Iris pigment epithelial cell (primary cell): ENCODE data around the gene UPK1A.

Source experiments
- DNase-seq: peaks from one replicate; pipeline ENCODE4 v3.0.0-alpha.2; 2011; ENCODE audit warnings: low read depth

Gene UPK1A

GRCh38 chr19:35693422-35693821, 27.1 kb downstream of the UPK1A start:
- no peak for DNase-seq

DNA sequence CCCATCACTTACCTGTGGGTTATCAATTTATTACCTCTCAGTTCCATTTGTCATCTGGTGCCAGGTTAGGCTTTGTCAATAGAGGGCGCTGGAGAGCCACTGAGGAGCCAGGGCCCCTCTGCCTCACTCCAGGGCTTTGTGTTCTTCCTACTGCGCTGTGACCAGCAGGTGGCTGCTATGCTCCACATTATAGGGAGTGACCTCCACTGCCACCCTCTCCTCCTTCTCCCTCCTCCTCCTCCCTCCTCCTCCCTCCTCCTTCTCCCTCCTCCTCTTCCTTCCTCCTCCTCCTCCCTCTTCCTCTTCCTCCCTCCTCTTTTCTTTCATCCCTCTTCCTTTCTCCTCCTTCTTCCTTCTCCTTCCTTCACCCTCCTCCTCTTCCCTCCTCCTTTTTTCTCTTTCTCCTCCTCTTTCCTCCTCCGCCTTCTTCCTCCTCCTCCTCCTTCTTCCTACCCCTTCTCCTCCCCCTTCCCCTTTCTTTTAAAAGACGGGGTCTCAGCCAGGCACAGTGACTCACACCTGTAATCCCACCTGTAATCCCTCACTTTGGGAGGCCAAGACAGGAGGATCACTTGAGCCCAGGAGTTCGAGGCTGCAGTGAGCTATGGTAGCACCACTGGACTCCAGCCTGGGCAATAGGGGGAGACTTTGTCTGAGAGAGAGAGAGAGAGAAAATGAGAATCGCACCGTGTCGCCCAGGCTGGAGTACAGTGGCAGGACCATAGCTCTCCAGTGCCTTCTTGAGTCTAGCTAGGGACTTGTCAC, 27.7 kb downstream of the UPK1A start:
- peak; percentile 69 for DNase-seq

DNA sequence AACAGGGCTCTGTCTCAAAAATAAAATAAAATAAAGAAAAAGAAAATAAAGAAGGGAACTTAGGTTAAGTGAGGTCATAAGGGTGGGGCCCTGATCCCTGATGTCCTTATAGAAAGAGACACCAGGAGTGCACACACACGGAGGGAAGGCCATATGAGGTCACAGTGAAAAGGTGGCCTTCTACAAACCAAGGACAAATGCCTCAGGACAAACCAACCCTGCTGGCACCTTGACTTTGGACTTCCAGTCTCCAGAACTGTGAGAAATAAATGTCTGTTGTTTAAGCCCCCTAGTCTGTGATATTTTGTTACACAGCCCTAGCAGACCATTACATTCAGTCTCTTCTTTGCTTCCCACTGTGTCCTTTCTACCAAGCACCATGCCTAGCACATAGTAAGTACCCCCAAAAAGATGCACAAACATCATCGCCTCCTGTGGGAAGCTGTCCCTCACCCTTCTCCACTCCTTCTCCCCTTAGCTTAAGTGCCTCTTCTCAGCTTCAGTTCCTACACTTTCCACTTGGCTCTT, 29.6 kb downstream of the UPK1A start:
- DNase-seq: no peak

- DNase-seq: no peak
Observed at GRCh38 chr19:35696835-35697234, 30.5 kb downstream of the UPK1A start.

GRCh38 chr19:35702223-35703012, 36.1 kb downstream of the UPK1A start:
- peak; percentile 99 for DNase-seq

DNA sequence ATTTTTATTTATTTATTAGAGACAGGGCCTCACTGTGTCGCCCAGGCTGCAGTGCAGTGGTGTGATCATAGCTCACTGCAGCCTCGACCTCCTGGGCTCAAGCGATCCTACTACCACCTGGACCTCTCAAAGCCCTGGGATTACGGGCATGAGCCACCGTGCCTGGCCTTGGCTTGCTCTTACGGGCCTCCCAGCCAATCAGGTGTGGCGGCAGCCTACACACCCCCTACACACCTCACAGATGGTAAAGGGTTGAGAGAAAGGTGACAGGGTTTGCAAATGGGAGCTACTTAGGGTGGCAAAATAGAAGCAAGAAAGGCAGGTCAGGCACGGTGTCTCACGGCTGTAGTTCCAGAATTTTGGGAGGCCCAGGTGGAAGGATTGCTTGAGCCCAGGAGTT, 37.0 kb downstream of the UPK1A start:
- DNase-seq: no peak

DNA sequence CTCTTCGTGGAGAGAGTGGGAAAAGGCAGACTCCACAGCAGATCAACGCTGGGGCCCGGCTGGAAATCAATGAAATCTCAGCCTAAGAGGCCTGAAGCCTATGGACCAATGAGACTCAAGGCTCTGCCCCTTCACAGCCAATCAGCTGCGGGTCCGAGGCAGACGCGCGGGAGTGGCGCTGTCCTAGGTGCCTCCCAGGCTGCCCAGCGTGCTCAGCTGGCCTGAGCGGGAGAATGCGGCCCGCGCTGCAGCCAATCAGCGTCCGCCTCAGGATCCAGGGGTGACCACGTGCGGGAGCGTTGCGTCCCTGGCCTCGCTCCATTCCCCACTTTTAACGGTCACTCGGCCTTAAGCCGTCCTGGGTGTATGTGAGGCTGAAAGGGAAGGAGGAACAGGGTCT, 37.9 kb downstream of the UPK1A start, which contains the start of gene ZBTB32:
ZBTB32 (plus strand) TSS at position 341 of the 400 bp plus-strand sequence. CDS start 10,069 bp downstream, outside the sequence.
- DNase-seq: peak; percentile 75

- DNase-seq: no peak
Observed at GRCh38 chr19:35708391-35708790, 42.1 kb downstream of the UPK1A start.

GRCh38 chr19:35710784-35711723, 44.7 kb downstream of the UPK1A start:
- DNase-seq: no peak

GRCh38 chr19:35712567-35713505, 46.5 kb downstream of the UPK1A start:
- DNase-seq: no peak

DNA sequence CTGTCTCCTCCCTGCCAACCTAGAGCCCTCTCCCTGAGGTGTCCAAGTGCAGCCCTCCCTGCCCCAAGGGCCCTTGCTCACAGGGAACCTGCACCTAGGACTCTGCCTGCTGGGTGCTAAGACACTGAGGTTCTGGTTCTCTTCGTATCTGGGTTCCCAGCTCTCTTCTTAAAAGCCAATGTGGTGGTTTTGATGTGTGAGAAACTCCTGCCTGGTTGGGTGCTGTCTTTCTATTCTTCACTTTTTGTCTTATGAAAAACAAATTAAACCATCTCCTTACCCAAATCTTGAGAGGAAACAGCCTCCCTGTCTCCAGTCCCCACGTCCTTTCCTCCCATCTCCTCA, 47.2 kb downstream of the UPK1A start:
- DNase-seq: no peak

GRCh38 chr19:35713904-35714495, 47.7 kb downstream of the UPK1A start:
- DNase-seq: no peak

DNA sequence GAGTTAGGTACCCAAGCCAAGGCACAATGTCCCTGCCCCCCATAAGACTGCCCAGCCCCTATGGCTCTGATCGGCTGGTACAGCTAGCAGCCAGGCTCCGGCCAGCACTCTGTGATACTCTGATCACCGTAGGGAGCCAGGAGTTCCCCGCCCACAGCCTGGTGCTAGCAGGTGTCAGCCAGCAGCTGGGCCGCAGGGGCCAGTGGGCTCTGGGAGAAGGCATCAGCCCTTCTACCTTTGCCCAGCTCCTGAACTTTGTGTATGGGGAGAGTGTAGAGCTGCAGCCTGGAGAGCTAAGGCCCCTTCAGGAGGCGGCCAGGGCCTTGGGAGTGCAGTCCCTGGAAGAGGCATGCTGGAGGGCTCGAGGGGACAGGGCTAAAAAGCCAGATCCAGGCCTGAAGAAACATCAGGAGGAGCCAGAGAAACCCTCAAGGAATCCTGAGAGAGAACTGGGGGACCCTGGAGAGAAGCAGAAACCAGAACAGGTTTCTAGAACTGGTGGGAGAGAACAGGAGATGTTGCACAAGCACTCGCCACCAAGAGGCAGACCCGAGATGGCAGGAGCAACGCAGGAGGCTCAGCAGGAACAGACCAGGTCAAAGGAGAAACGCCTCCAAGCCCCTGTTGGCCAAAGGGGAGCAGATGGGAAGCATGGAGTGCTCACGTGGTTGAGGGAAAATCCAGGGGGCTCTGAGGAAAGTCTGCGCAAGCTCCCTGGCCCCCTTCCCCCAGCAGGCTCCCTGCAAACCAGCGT, 48.5 kb downstream of the UPK1A start:
- no peak for DNase-seq

DNA sequence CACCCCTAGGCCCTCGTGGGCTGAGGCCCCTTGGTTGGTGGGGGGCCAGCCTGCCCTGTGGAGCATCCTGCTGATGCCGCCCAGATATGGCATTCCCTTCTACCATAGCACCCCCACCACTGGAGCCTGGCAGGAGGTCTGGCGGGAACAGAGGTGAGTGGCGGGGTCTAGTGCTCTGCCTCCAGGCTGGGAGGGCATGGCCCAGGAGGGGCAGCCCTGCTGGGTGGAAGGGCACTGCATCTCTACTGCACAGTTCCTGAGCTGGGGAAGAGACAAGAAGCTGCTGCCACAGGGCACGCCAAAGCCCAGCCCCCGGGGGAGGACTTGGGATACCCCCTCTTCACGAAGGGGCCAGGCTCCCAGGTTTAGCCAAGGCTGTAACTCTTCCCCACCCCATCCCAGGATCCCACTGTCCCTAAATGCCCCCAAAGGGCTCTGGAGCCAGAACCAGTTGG, 49.1 kb downstream of the UPK1A start:
- no peak for DNase-seq

- DNase-seq: peak; percentile 40
Observed at GRCh38 chr19:35715981-35716800, 49.9 kb downstream of the UPK1A start.

DNA sequence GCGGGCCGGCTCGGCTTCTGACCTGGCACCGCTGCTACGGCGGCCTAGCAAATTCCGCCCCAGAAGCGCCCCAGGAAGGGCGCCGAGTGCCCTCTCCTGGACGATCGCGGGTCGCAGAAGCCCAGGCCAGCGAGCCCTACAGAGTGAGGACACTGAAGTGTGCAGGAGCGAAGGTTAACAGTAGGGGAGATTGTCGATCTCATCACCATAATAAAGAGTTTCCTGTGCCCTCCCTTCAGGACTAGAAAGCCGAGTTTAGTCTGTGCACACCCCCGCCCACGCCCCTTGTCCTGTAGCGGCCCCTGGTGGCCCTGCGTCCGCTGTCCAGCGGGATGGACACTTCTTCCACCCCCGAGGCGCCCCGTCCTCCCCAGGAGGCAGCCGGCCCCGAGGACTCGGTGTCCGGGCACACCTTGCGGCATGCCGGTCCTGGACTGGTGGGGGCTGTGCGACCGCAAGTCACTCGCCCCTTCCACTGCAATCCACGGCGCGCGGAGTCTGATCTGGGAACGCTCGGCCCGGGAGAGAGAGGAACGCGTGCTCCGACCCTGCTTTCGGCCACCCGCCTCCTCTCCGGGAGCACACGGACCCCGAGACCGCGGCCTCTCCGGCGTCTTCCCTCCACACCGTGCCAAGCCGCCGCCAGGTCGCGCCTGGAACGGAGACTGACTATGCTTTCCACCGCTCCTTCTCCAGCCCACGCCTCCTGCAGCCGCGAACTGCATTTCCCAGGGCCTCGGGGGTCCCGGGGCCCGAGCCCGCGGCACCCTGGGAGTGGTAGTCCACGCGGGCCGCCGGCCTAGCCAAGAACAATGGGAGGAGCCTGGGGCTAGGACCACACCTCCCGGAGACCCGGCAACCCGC, 50.7 kb downstream of the UPK1A start:
- DNase-seq: peak; percentile 95

DNA sequence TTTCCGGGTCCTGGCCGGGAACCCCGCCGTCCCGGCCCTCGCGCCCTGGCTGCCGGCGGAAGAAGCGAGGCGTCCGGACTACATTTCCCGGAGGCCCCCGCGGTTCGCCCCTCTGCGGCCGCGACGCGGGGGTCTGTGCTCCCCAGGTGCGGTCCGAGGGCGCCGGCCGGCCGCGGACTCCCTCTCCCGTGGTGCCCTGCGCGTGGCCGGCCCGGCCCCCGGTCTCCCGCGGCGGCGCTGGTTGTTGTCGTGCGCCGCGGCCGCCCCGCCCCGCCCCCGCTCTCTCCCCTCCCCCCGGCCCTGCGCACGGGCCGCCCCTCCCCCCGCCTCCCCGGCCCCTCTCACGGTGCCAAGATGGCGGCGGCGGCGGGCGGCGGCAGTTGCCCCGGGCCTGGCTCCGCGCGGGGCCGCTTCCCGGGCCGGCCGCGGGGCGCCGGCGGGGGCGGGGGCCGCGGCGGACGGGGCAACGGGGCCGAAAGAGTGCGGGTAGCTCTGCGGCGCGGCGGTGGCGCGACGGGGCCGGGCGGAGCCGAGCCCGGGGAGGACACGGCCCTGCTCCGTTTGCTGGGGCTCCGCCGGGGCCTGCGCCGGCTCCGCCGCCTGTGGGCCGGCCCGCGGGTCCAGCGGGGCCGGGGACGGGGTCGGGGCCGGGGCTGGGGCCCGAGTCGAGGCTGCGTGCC, 51.5 kb downstream of the UPK1A start, which contains the start of gene KMT2B:
KMT2B (plus strand) TSS at position 339 of the 680 bp plus-strand sequence; CDS start at position 355, 16 bp downstream.
- no peak for DNase-seq
